GM12878 (cell line): ENCODE results near the gene VAV2. TPM values are rescaled to one million over a fixed set of nuclear protein-coding genes. Genes with fewer than 3 reads are reported as not detected.
A peak's percentile ranks its signal among the peaks of the same experiment; 100 is the strongest.

ENCODE experiments used
- BCLAF1 ChIP-seq: fragments of 450-650 bp; IDR thresholded peaks from 2 replicates; pipeline ENCODE4 v1.6.1; 2017; ENCODE audit warnings: antibody characterized with exemption, mild to moderate bottlenecking, moderate library complexity
- E2F4 ChIP-seq: IDR thresholded peaks from 2 replicates; pipeline ENCODE4 v1.6.1; 2012; ENCODE audit warnings: low read depth, low read length, improper control_type of control experiment
- HDGF ChIP-seq: fragments of 450-650 bp; IDR thresholded peaks from 2 replicates; pipeline ENCODE4 v1.6.1; 2016; ENCODE audit warnings: antibody characterized with exemption
- HSF1 ChIP-seq: fragments of 150-350 bp; IDR thresholded peaks from 2 replicates; pipeline ENCODE4 v1.6.1; 2014; ENCODE audit warnings: mild to moderate bottlenecking, low read depth, low read length
- KDM1A ChIP-seq: fragments of 200-600 bp; sonication (generic); IDR thresholded peaks from 2 replicates; pipeline ENCODE4 v1.6.1; 2016; ENCODE audit warnings: borderline replicate concordance
- MLLT1 ChIP-seq: fragments of 450-650 bp; IDR thresholded peaks from 2 replicates; pipeline ENCODE4 v1.6.1; 2016; ENCODE audit warnings: mild to moderate bottlenecking
- NKRF ChIP-seq: fragments of 450-650 bp; conservative IDR thresholded peaks from 2 replicates; pipeline ENCODE4 v1.6.1; 2017; ENCODE audit warnings: mild to moderate bottlenecking, moderate library complexity
- NR2F1 ChIP-seq: fragments of 450-650 bp; conservative IDR thresholded peaks from 2 replicates; pipeline ENCODE4 v1.6.1; 2017; ENCODE audit warnings: mild to moderate bottlenecking
- PKNOX1 ChIP-seq: fragments of 450-650 bp; IDR thresholded peaks from 2 replicates; pipeline ENCODE4 v1.6.1; 2016; ENCODE audit warnings: mild to moderate bottlenecking
- RCOR1 ChIP-seq: conservative IDR thresholded peaks from 2 replicates; pipeline ENCODE4 v1.6.1; 2012; ENCODE audit warnings: low read depth, low read length, improper control_type of control experiment
- RUNX3 ChIP-seq: IDR thresholded peaks from 2 replicates; pipeline ENCODE4 v1.6.1; 2012; ENCODE audit warnings: low read length, inconsistent platforms
- SPI1 ChIP-seq: IDR thresholded peaks from 2 replicates; pipeline ENCODE4 v1.6.1; 2011; ENCODE audit warnings: low read depth, mild to moderate bottlenecking, low read length, moderate library complexity, borderline replicate concordance; ENCODE audit not compliant: insufficient read depth
- ZNF274 ChIP-seq: IDR thresholded peaks from one replicate; pipeline ENCODE4 v1.8.0; 2011; ENCODE audit not compliant: insufficient read length, insufficient read depth
- polyA plus RNA-seq, 11 experiments: library from polyadenylated mRNA; depleted of rRNA in 4 of 11; unstranded in 6 of 11; stranded (reverse) in 5 of 11; fragments of >200 nt; fragmentation: Nextera tagmentation in 4 of 11; fragmentation: Illumina TruSeq in 1 of 11; extraction: Ambion mirVana in 4 of 11; extraction: Trizol in 1 of 11; gene quantifications; 1 replicate in 1 of 11; 2 replicates in 10 of 11; pipeline versions ENCODE4 v1.2.1 to v1.2.3, GENCODE V29; 2011 to 2016; ENCODE audit warnings: inconsistent platforms in 2 of 11, missing spikeins in 2 of 11, low read depth in 1 of 11
- total RNA-seq, 4 experiments: library from RNA; depleted of rRNA in 3 of 4; stranded (reverse); fragments of >200 nt in 3 of 4; fragmentation: Illumina TruSeq in 1 of 4; extraction: Trizol in 1 of 4; gene quantifications; 2 replicates each; pipeline versions ENCODE4 v1.2.1 to v1.2.3, GENCODE V29; 2013 to 2021

VAV2 gene
- total and polyA plus RNA-seq, 10 of the 15 experiments (the other 5 are each of a cell fraction or from before 2014, with no cell fraction given) = 0.13 to 43.9 (median 16.9) TPM

GRCh38 chr9:133927041-133927440 lies 65.1 kb downstream of the VAV2 start (continued):
- TF ChIP-seq BCLAF1 (no peak), NR2F1 (no peak), NKRF (no peak), SPI1 (no peak), HDGF (no peak), PKNOX1 (no peak), ZNF274 (no peak), RUNX3 (peak; percentile 27), HSF1 (no peak), MLLT1 (peak; percentile 99), RCOR1 (no peak), KDM1A (no peak), E2F4 (no peak)
- TF ChIP-seq, all 136 proteins: peak for 10
